Measurements from ENCODE around the gene A4GNT.

DNA sequence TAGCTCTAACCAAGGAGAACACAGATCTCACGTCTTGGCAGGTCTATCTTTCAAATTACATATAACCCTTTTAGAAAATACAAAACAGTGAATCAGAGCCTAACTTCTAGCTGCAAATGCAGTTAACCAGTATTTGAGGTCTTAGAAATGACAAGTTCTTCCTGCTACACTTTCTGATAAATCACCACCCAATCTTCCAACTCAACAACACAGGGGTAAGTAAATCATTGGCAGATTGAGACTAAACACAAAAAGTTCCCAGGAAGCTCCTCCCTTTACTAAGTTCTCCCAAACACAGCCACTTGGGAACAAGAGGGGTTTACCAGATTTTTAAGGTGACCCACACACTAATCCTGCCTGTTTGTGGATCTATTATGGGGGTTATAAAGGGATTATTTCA is at the start of gene A4GNT:
- TF ChIP-seq, protein P1, sequence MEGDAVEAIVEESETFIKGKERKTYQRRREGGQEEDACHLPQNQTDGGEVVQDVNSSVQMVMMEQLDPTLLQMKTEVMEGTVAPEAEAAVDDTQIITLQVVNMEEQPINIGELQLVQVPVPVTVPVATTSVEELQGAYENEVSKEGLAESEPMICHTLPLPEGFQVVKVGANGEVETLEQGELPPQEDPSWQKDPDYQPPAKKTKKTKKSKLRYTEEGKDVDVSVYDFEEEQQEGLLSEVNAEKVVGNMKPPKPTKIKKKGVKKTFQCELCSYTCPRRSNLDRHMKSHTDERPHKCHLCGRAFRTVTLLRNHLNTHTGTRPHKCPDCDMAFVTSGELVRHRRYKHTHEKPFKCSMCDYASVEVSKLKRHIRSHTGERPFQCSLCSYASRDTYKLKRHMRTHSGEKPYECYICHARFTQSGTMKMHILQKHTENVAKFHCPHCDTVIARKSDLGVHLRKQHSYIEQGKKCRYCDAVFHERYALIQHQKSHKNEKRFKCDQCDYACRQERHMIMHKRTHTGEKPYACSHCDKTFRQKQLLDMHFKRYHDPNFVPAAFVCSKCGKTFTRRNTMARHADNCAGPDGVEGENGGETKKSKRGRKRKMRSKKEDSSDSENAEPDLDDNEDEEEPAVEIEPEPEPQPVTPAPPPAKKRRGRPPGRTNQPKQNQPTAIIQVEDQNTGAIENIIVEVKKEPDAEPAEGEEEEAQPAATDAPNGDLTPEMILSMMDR (IDR thresholded peaks at IDR 0.05) = no peak
- TF ChIP-seq POLR2A (IDR thresholded peaks at IDR 0.05) = no peak

Measured in right lobe of liver (tissue), 4 donors.